Kidney (tissue), 14 donors: ENCODE measurements around the gene CBFA2T3. TPM values are rescaled to one million over a fixed set of nuclear protein-coding genes. Genes with fewer than 3 reads are reported as not detected.

Experiments used
- DNase-seq, 5 donors: peaks; one replicate each; pipeline ENCODE4 v3.0.0-alpha.2; 2013 to 2020
- FAIRE-seq: peaks from 2 replicates; lab custom pipeline; 2012; peaks lifted over from hg19 to GRCh38; lab: Jason Lieb, UNC
- H3K27ac ChIP-seq, 2 donors: one replicate each; pipeline ENCODE4 v1.7.0; 2013; ENCODE audit warnings: low read depth in 2 of 2, low read length in 2 of 2, inconsistent platforms in 1 of 2
- H3K27me3 ChIP-seq: one replicate; pipeline ENCODE4 v1.7.1; 2013; ENCODE audit warnings: low read length, inconsistent platforms; ENCODE audit not compliant: control insufficient read depth, insufficient read depth
- H3K36me3 ChIP-seq, 3 donors: one replicate each; pipeline versions ENCODE4 v1.7.0 to v1.7.1; 2013; ENCODE audit warnings: low read length in 3 of 3, control low read depth in 1 of 3, inconsistent platforms in 1 of 3; ENCODE audit not compliant: insufficient read depth in 3 of 3, control insufficient read depth in 2 of 3
- H3K4me1 ChIP-seq, 3 donors: one replicate each; pipeline versions ENCODE4 v1.7.0 to v1.7.1; 2013; ENCODE audit warnings: low read length in 3 of 3, inconsistent platforms in 1 of 3, low read depth in 1 of 3; ENCODE audit not compliant: control insufficient read depth in 2 of 3, insufficient read depth in 2 of 3
- H3K4me3 ChIP-seq, 3 donors: one replicate each; pipeline versions ENCODE4 v1.7.0 to v1.8.1; 2013; ENCODE audit warnings: low read length in 3 of 3, control low read depth in 1 of 3, inconsistent platforms in 1 of 3
- H3K9ac ChIP-seq, 3 donors: one replicate each; pipeline versions ENCODE4 v1.7.0 to v1.7.1; 2013; ENCODE audit warnings: low read length in 3 of 3, control low read depth in 1 of 3, inconsistent platforms in 1 of 3
- H3K9me3 ChIP-seq, 3 donors: one replicate each; pipeline versions ENCODE4 v1.7.0 to v1.7.1; 2013; ENCODE audit warnings: low read length in 3 of 3, control low read depth in 1 of 3, inconsistent platforms in 1 of 3; ENCODE audit not compliant: control insufficient read depth in 2 of 3, insufficient read depth in 1 of 3
- intact Hi-C: fragments of 100-400 bp; cut with DNase I; formaldehyde crosslinking; loops from one replicate; pipeline ENCODE4 v1.11.1; 2022
- polyA plus RNA-seq: library from polyadenylated mRNA; stranded (reverse); fragments of 350-450 nt; fragmentation: Illumina TruSeq; extraction: RNeasy Lipid Tissue Mini Kit (QIAGEN cat#74804); gene quantifications from one replicate; pipeline ENCODE4 v1.2.3, GENCODE V29; 2014; ENCODE audit warnings: low read depth, low replicate concordance; ENCODE audit not compliant: insufficient read depth
- total RNA-seq: library from RNA; stranded (reverse); fragmentation: NEBNext Ultra II Directional; extraction: Animal tissue kit (Norgen Biotek cat#: 25700); gene quantifications from one replicate; pipeline ENCODE4 v1.2.1, GENCODE V29; 2021
- TF ChIP-seq, protein P1 (sequence below): IDR thresholded peaks from 3 replicates; pipeline ENCODE4 v1.5.1; 2012; ENCODE audit warnings: mild to moderate bottlenecking, moderate library complexity, borderline replicate concordance; ENCODE audit not compliant: insufficient read depth; ENCODE audit errors: extremely low read depth
- donor health status: control.
- donor health status: control.
- donor health status: control.
- donor health status: control.
- donor health status: control.
- donor health status: DM: yes; HTN: yes; CAD: no.
- donor health status: Normal renal cell carcinoma (clear cell type).

Gene CBFA2T3
- total and polyA plus RNA-seq, 2 donors from 2014 or later, result 0.75 to 8.0 TPM

DNA sequence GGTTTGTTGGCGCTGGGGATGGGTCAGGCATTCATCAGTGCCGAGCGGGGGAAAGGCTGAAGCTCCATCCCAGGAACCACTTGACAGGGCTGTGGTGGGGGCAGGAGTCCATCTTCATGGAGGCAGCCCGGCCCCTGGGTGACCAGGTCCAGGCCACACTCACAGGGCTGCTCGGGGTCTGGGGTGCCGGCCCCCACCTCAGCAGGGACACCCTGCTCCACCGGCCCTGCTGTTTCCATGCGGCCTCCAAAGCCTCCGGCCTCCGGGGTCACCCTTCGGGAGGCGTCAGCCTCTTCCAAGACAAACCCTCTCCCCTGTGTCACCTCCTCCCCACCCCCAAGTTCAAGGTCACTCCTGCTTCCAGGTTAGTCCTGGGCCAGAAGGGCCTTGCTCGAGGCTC, 142.3 kb downstream of the CBFA2T3 start:
- DNase-seq (no peak), FAIRE-seq (no peak)
- Histone ChIP-seq H3K27ac (no peak overlapping the region), H3K9ac (no peak overlapping the region), H3K4me1 (no peaks in the 10 kb centered on the region), H3K27me3 (no peaks in the 10 kb centered on the region), H3K9me3 (no peaks in the 10 kb centered on the region), H3K36me3 (peaks cover 0 to 5% (median 0%) of the 10 kb centered on the region in 3 donors), H3K4me3 (no peak overlapping the region)
- TF ChIP-seq, protein P1, sequence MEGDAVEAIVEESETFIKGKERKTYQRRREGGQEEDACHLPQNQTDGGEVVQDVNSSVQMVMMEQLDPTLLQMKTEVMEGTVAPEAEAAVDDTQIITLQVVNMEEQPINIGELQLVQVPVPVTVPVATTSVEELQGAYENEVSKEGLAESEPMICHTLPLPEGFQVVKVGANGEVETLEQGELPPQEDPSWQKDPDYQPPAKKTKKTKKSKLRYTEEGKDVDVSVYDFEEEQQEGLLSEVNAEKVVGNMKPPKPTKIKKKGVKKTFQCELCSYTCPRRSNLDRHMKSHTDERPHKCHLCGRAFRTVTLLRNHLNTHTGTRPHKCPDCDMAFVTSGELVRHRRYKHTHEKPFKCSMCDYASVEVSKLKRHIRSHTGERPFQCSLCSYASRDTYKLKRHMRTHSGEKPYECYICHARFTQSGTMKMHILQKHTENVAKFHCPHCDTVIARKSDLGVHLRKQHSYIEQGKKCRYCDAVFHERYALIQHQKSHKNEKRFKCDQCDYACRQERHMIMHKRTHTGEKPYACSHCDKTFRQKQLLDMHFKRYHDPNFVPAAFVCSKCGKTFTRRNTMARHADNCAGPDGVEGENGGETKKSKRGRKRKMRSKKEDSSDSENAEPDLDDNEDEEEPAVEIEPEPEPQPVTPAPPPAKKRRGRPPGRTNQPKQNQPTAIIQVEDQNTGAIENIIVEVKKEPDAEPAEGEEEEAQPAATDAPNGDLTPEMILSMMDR, result no peak
- intact Hi-C loops, result no loop called here

DNA sequence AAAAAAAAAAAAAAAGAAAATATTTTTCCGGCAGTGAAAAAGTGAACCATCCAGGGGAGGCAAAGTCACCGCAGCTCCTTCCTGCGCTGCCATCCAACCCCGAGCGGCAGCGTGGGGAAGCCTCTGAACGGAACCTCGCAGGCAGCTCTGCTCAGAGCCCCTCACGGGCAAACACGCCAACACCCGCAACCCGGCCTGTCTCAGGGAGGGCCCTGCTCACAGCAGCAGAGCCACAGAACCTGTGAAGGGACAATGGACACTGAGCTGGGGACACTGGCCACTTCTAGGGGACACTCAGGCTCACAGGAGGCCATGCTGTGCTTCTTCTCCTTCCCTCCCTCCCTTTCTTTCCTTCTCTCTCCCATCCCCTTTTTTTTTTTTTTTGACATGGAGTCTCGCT, 143.9 kb downstream of the CBFA2T3 start:
- Histone ChIP-seq H3K27ac (no peak overlapping the region), H3K4me1 (no peaks in the 10 kb centered on the region), H3K9ac (no peak overlapping the region), H3K36me3 (peaks cover 0 to 5% (median 0%) of the 10 kb centered on the region in 3 donors), H3K9me3 (no peaks in the 10 kb centered on the region), H3K4me3 (no peak overlapping the region), H3K27me3 (no peaks in the 10 kb centered on the region)
- intact Hi-C loops, result no loop called here
- TF ChIP-seq, protein P1, result no peak
- FAIRE-seq (no peak), DNase-seq (no peak)

DNA sequence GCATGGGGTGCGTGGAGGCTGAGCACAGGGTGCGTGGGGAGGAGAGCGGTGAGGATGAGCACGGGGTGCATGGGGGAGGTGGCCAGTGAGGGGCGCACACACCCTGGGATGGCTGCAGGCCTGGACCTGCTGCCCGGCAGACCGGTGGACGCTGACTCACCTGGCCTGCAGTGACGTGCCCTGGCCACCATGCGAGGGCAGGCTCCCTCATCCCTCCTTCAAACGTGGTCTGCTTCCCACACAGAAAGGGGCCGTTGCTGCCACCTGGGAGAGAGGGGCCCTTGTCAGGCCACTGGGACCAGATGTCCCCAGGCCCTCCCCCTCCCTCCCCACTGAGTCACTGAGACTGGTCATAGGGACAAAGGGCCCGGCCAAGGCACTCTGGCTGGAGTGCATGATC, 145.2 kb downstream of the CBFA2T3 start:
- Histone ChIP-seq H3K4me3 (no peak overlapping the region), H3K27me3 (no peaks in the 10 kb centered on the region), H3K36me3 (peaks cover 0 to 5% (median 0%) of the 10 kb centered on the region in 3 donors), H3K9me3 (no peaks in the 10 kb centered on the region), H3K27ac (no peak overlapping the region), H3K4me1 (no peaks in the 10 kb centered on the region), H3K9ac (no peak overlapping the region)
- FAIRE-seq (no peak), DNase-seq (no peak)
- intact Hi-C loops, result no loop called here
- TF ChIP-seq, protein P1, result no peak

DNA sequence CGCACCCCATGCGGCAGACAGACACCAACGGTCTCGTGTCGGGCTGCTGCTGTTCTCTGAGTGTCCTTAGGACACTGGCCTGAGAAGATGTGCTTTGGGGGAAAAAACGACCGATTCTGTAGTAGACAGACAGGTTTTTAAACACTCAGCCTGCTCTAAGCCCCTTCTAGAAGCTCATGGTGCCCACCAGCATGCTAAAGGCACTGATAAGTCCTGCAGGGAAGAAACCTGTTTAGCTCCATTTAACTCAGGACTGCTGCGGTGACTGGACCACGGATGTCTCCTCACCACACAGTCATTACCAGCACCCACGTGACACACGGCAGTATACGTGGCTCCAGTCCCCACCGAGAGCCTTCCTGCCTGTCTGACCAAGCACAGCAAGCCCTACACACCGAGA, 146.2 kb downstream of the CBFA2T3 start:
- Histone ChIP-seq H3K9ac (no peak overlapping the region), H3K9me3 (no peaks in the 10 kb centered on the region), H3K36me3 (peaks cover 0 to 5% (median 0%) of the 10 kb centered on the region in 3 donors), H3K27ac (no peak overlapping the region), H3K4me1 (no peaks in the 10 kb centered on the region), H3K4me3 (no peak overlapping the region), H3K27me3 (no peaks in the 10 kb centered on the region)
- DNase-seq (no peak), FAIRE-seq (no peak)
- TF ChIP-seq, protein P1, result no peak
- intact Hi-C loops, result no loop called here
